ENCODE results near the gene ITGB7.
"Not testable (repeated sequence)": the region's sequence is repeated elsewhere in the genome, so short reads cannot be mapped to it uniquely, and the experiment has no call there.

Gene ITGB7

DNA sequence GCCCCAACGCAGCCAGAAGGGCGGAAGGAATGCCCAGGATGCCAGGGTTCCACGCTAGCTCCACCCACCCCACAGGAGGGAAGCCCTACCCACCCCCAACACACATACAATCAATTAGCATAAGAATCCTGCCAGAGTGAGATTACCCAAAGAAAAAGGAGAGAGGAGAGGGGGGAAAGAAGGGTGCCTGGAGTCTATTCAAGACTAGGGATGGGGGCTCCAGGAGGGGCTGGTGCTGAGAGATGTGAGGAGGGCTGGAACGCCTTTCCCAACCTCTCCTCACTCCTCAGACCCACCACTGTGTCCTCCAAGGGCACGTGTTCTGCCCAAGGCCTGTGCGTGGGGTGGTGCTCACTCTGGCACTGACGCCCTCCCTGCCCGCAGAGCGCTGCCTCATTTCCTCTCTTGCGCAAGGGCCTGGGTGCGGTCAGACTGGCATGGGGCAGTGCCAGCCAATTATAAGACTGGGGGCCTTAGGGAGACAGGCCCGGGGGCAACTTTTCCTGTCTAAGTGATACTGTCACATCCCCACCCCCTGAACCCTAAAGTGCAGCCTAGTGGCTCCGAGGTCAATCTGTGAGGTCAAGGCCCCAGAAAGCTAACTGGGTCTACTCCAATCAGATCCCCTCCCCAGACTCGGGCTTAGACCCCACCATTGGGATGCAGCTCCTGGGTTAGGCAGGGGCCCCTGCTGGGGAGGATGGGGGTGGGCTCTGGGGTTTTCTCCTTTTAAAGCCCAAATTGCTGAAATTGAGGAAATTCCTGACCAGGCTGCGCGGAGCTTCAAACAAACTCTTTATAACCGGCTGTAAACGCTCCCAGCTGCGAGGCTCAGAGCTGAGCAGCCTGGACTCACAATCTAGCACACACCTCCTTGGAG is 10.2 kb upstream of the ITGB7 start:
- DNase-seq, result no peak

DNA sequence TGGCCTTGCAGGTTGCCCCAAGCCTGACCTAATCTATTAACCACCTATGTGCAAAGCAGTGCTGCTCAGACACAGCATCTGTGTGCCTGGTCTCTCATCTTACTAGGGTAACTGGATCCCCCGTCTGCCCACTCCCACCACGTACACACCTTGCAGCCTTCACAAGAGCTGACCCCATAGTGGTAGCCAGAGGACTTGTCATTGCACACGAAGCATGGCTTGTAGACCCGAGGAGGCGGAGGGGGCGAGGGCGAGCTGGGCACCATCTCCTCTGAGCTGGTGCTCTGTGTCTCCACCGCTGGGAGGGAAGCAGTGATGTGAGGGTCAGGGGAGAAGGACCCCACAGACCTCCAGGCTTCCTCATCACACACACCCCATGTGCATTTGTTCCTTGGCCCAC is 8.4 kb upstream of the ITGB7 start:
- no peak for DNase-seq

DNA sequence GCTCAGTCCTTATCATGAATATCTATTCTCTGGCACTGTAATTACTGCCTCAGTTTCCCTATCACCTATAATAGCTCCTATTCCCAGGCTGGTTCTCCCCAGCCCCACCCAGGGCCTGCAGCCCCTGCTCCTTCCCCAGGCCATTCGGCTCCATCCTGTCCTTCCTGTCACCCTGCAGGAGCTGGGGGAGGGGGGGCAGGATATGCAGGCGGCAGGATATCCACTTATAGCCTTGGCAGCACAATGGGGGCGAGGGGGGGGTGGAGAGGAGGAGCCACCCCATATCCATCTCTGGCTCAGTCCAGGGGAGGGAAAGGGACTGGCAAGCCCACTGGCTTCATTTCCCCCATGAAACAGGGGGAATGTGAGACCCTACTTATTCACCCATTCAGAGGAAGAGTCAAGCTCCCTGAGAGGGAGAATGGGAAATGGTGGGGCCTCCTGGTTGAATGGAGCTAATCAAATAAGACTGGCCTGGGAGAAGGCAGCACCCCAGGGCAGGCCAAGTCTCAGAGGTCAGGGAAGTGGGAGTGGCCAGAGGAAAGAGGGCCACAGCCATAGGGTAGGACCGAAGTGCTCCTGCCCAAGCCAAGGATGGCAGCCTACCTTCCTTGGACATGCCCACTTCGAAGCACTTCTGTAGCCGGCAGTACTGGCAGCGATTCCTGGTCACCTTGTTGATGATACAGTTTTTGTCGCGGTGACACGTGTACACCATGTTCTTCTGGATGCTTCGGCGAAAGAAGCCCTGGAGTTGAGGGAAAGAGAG is 7.8 kb upstream of the ITGB7 start:
- no peak for DNase-seq

DNA sequence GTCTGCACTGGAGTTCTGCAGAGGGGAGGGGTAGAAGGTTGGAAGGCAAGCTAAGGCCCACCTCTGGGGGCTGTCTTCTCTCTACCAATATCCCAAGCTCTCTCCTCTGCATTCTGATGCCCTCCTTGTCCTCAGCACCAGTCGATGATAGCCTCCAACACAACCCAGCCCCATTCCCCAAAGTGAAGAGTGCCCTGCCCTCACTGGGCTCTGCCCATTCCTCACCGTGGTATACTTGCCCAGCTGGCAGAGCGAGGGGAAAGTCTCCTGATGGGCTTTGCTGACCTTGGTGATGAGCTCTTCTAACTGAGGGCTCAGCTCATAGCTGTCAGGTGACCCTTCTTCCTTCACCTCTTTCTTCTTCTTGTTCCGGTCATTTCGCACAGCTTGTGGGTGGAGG is 7.2 kb upstream of the ITGB7 start:
- no peak for DNase-seq

DNA sequence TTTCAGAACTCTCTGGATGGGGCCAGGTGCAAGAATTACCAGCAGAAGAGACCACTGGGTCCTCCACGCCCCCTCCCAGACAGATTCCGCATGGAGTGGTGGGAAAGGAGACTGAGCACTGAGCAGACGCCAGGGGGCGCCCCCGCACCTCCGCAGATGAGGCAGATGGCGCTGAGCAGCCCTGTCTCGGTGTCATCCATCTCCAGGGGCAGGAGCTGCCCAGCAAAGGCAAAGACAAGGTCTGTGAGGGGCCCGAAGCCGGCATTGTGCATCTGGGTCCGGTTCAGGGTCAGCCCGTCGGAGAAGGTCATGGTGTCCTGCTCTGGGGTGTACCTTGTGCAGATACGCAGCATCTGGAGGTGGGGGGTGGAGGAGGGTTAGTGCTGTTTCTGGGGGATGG is 6.3 kb upstream of the ITGB7 start:
- peak; percentile 41 for DNase-seq

DNA sequence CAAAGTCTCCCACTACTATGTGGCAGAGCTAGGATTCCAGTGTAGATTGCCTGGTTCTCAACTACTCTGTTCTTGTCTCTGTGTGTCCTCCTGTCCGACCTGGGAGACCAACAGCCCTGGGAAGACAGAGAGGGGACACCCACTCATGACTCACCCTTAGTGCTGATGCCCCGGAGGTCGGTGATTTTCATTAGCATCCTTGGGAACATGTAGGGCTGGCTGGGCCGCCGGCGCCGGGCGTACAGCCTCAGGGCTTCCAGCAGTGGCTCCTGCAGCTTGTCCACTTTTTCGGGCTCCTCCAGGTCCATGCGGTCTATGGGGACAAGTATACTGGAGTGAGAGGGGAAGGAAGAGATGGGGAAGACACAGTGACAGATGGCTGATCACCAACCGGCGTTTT is 5.9 kb upstream of the ITGB7 start:
- DNase-seq, result no peak

DNA sequence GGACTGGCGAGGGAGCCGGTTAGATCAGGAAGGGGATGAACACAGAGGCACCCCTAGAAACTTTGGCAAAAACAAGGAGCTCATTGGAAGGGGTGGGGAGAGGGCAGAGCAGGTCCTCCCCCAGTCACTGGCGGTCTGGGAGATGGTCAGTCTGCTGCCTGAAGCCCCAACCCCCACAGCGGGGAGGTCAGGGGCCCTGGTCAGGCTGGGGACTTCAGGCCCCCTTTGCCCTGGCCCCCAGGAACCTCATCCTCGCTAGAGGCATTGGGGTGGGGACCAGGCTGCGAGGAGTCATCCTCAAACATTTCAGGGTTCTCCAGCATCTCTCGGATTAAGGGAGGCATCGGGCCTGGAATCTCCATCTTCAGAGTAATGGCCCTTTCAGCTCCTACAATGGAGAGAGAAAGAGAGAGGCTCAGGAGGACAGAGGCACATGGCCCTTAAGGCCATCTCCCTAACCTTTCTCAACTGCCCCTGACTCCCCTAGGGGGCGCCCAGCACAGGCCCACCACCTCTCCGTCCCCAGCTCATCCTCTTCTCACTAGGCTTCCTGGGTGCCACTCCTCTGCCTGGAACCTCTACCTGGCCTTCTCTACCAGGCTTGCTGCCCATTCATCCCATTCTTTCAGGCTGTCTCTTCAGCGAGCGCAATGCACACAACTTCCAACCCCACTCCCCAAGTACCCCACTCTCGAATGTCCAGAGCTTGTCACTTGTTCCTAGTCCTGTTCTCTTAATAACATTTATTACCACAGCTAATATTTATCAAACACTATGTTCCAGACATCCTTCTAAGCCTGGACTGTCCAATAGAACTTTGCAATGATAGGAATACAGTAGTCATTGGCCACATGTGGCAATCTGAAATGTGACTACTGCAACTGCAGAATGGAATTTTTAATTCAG is 4.7 kb upstream of the ITGB7 start:
- DNase-seq, result no peak

DNA sequence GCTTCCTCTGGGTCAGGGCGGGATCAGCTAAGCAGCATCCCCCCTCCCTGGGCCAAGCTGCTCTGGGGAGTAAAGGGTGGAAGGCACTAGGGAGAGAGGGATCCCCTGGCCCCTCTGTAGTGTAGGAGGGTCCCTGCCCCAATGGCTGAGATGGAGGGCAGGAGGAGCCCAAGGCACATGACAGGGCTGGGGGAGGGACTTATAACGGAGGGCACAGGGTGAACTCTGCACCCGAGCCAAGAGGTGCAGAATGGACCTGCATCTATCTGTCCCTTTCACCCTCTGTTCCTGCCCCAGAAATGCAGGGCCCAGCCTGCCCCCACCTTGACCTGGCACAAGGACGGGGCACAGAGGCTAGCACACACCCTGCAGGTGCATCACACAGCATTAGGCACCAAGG is 3.8 kb upstream of the ITGB7 start:
- DNase-seq, result no peak

DNA sequence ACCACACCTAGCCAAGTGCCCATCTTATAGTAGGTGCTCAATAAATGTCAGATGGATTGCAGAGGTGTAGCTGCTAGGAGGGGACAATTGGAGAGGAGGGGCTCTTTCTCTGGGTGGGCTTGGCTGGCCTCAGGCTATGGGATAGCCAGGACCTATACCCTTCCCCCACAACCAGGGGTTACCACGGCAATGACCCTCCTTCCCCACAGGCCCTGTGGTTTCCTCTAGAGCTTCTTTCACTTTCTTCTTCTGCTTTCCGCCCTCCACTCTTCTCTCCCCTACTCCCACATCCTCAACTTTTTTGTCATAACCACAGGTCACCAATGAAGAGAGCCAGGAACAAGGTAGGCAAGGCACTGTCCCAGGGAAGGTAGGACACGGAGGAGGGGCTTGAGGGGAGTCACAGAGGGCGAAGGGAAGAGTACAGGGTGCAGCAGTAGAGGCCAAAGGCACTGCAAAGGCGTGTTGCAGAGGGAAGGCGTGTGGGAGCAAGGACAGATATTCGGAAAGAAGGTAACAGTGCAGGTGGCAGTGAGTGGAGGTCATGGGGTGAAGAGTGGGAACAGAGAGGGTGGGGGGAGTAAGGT is 1.9 kb upstream of the ITGB7 start:
- no peak for DNase-seq

DNA sequence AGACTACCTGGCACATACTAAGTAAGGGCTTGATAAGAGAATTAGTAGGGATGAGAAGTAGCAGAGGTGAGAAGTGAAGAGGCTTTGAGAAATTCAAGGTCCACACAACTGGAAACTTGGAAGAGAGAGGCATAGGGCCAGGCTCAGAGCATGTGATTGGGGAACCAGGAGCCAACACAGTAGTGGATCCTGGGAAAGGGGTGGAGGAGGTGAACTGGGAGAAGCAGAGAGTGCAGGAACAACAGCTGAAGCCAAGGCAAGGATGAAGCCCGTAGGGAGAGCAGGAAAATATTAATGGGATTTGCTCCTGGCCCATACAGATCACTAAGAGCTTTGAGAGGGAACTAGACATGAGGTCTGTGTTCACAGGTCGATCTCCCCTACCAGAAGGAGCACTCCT is 1.4 kb upstream of the ITGB7 start:
- no peak for DNase-seq

DNA sequence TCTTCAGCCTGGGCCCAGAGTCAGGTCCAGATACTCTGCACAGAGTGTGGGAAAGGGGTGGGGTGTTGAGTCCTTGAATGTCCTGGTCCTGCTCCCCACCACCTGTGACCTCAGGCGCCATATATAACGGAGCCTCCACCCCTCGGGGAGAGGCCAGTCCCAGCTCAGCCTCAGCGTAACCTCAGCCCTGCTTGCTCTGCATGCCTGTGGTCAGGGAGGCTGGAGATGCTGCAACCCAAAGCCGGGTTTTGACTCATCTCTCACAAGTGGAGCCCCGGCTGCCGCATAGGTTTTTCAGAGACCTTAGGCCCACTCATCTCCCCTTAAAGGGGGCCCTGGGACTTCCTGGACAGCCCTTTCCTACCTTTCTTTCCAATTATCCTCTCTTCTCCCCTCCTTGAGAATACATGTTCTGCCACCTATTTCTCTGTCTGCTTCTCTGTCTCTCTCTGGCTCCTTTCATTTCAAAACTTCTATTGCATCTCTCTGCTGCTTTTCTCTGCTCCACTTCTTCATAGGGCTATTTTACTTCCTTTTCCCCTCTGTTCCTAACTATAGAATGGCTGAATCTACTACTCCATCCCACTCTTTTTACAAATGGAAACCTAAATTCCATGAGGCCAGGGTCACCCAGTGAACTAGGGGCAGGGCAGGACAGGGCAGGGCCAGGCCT is 1.2 kb downstream of the ITGB7 start:
- no peak for DNase-seq

DNA sequence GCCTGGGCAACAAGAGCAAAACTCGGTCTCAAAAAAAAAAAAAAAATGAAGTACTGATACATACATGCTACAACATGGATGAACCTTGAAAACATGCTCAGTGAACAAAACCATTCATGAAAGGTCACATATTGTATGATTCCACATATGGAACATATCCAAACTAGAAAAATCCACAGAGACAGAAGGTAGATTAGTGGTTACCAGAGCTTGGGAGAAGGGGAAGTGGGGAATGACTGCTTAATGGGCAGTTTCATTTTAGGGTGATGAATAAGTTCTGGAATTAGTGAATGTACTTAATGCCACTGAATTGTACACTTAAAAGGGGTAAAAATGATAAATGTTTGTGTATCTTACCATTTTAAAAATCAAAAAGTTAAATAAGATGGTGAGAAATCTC is 2.7 kb downstream of the ITGB7 start:
- DNase-seq, result no peak

DNA sequence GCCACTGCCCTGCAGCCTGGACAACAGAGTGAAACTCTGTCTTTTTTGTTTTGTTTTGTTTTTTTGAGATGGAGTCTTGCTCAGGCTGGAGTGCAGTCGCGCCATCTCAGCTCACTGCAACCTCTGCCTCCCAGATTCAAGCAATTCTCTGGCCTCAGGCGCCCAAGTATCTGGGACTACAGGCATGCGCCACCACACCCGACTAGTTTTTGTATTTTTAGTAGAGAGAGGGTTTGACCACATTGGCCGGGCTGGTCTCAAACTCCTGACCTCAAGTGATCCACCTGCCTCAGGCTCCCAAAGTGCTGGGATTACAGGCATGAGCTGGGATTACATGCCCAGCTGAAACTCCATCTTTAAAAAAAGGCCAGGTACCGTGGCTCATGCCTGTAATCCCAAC is 4.7 kb downstream of the ITGB7 start:
- DNase-seq, result not testable (repeated sequence)

DNA sequence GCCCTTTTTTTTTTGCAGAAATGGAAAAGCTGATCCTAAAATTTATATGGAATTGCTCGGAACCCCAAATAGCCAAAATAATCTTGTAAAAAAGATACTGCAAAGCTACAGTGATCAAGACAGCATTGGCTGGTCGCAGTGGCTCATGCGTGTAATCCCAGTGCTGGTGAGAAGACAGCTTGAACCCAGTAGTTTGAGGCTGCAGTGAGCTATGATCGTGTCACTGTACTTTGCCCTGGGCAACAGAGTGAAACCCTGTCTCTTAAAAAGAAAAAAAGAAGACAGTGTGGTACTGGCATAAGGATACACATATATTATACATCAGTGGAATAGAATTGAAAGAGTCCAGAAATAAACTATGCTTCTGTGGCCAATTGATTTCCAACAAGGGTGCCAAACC is 5.4 kb downstream of the ITGB7 start:
- no peak for DNase-seq

DNA sequence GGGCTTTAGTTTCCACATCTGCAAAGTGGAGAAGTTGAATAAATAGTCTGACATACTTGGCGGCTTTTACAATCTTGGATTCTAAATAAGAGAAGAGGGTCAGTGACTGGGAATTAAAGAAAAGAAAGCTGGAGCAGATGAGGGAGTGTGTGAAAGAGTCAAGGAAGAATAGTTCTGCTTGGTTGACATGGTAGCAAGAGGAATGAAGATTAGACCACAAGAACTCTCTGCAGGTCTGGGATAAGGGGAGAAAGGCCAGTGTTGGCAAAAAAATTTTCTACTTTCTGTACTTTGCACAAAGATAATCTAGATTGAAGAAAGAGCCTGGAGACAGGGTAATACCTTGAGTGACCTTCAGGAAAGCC is 5.9 kb downstream of the ITGB7 start:
- no peak for DNase-seq

DNA sequence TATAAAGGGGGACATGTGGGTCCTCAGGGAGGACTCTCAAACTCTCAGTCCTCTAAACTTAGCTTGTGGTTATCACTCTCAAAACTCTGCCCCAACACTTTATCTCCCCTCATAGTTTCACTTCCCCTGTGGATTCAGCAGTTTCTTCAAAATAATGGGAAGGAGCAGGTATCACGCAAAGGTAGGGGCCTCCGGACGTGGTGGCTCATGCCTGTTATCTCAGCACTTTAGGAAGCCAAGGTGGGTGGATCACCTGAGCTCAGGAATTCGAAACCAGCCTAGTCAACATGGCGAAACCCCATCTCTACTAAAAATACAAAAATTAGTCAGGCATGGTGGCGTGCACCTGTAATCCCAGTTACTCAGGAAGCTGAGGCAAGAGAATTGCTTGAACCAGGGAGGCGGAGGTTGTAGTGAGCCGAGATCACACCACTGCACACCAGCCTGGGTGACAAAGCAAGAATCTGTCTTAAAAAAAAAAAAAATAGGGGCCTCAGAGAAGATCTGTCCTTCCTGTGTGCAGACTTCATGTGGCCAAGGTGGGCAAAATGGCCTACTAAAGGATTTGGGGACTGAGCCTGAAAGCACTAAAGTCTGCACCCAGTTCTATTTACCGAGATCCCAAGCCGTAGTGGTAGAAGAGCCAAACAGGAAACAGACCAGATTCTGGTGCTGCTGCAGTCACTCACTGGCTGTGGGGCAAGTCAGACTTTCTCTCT is 6.4 kb downstream of the ITGB7 start:
- no peak for DNase-seq

DNA sequence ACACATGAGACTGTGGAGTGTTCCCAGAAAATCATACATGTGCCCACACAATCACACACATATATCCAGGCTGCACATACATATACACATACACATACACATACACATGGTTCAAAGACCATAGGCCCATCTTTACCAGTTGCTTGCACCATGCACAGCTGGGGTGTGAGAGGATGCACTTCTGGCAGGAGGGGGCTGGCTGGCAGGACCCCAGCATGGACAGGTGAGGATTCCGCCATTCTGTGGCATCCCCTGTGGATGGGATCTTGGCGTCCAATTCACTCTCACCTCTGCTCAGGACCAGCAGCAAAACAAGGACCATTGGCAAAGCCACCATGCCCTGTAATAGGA is 7.0 kb downstream of the ITGB7 start:
- no peak for DNase-seq

DNA sequence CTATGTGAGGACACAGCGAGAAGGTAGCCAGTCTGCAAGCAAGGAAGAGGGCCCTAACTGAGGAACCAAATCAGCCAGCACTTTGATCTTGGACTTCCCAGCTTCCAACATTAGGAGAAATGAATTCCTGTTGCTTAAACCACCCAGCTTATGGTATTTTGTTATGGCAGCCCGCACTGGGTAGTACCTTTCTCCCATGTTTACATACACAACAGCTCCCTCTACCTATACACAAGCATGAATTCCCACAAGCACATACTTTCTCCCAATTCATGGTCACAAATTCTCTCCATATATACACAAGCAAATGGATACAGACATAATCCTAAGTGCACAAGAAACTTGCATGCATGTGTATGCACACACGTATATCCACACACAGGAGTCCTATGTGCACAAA is 7.4 kb downstream of the ITGB7 start:
- no peak for DNase-seq

DNA sequence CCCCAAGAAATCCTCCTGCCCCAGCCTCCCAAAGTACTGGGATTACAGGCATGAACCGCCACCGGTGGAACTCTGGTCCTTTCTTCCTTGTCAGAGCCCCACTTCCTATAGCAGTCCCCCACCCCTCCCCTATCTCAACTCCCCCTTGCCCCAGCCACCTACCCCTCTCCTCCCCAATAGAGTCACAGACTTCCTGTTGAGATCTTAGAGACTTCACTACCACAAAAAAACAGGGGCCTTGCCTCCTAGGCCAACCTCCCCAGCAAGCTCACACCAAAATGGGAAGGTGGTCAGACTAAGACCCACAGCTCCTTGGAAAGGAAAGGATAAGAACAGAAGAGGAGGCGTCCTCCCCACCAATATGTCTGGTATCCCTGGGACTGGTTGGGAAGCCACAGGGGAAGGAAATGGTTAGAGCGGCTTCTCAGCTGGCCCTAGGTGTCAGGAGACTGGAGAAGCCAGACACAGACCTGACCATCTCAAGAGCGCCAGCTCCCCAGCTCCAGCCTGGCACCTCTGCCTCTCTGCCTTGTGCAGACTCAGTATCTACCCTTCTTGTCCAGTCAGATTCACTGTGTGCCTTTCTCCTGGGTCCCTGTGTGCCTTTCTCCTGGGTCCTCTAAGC is 8.5 kb downstream of the ITGB7 start:
- no peak for DNase-seq

DNA sequence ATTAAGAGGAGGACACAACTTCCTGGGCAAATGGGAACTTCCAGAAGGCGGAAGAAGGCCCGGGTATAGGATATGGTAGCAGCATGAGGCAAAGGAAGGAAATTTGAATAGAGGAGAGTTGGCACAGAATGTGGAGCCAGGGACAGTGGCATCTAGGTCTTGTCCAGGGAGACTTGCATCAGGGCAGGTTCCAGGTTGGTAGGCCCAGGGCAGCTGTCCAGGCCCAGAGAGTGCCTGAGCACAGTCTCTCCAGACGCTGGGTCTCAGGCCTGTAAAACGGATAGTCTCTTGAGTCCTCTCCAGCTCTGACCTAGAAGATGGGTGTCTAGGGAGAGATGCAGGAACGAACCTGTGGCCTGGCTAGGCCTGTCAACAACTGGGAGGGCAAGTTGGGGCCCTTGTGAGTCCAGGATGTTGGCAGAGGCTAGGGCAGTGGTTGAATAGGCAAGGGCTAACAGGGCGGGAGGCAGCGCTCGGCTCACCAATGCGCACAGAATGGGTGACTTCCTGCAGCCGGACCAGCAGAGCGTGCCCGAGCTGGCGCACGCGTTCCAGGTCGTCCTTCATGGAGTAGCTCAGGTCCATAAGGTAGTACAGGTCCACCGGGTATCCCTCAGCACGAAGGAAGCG is 9.9 kb downstream of the ITGB7 start:
- no peak for DNase-seq

DNA sequence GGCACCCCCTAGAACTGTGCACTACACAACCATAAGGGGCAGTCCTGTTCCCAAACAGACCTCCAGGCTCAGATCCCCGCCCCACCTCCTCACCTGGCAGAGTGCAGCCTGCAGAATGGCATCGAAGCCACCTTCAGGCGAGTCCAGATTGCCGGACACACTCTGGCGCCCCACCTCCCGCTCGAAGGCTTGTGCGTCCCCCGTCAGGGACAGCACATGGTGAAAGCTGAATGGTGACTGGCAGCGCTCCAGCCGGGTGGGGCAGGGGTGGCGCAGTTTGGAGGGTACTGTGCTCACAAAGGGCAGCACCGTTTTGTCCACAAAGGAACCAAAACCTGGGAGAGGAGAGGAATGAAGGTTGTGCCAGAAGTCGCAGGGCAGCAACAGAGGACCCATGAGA is 10.6 kb downstream of the ITGB7 start:
- no peak for DNase-seq

Measured in NCI-H1092 (cell line).